Kasumi-1 (cell line): ENCODE results near the gene AIG1.

ENCODE experiments used
- DNase-seq, 2 experiments: peaks; one replicate each; lab custom pipeline; 2025; lab: John Stamatoyannopoulos, UW

AIG1 gene

DNA sequence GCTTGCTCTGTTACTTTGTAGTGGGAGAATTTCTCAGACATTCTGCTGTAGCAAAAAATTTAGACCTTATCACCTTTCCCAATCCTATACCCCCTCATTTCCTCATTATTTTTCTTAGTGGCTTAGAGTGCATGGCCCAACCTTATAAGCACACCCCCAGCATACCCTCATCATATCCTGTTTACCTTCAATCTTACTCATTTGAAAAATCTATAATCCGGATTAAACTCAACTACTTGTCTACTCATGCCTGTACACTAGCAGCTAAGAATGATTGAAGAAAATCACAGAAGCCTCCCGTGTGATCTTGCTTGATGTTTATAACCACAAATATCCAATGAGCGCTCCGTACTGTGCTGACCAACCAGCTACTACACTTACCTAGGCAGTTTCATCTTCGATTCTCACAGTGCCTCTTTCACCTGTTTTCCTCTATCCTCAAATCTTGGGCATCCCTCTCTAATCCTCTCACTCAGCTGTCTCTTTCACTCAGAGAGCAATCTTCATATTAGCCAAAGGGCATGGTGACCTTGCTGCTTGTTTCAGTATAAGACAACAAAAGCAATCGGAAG is 36.6 kb downstream of the AIG1 start:
- no peak for DNase-seq

DNA sequence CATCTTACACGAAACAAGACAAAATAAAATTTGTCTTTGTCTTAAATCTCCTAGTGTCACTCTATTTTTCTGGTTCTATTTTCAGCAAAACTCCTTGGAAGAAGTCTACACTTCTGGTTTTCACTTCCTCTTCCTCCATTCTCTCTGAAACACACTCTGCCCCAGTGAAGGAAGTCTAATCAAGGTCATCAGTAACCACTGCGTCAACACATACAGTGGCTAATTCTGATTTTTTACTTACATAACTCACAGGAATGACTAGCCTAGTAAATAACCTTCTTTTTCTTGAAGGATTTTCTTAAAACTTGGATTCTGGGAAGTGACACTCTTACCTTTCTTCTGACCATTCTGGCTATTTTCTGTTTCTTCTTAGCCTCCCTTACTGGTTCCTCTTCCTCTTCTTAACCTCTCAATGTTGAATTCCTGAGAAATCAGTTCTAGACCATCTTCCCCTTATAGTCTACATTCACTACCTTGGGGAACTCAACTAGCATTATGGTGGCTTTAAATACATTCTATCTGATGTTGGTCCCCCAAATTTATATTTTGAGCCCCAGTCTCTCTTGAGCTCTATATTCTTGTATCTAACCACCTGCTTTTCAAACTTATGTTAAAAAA is 37.5 kb downstream of the AIG1 start:
- peak; percentile 37 to 44 for DNase-seq

DNA sequence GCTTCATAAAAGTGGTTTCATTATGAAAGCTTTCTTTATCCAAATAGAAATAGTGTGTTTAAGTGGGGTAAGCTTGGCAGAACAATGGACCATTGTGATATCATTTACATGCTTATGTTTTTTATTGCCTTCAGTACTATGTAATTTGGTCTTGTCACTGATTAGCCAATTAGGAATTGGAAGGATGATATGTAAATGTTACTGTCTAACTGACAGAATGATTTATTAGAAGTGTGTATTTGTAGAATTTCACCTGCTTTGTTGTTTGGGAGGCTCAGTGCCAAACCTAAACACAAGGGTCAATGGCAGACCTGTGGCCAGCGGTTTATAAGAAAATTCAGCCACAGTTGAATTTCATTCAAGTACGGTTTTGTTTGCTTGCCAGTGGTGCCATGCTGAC is 39.0 kb downstream of the AIG1 start:
- DNase-seq, result no peak

DNA sequence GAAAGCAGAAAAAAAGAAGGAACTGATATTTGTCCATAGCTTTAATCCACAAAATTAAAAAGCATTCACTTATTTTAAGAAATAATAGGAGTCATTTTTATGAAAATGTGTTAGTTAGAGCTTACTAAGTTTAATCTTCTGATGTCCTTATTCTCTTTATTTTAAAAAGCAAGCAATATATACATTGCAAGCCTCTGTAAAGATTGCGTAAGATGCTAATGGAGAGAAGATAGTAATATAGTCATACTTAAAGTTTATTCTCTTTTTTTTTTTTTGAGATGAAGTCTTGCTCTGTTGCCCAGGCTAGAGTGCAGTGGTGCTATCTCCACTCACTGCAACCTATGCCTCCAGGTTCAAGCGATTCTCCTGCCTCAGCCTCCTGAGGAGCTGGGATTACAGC is 39.7 kb downstream of the AIG1 start:
- DNase-seq, result no peak

DNA sequence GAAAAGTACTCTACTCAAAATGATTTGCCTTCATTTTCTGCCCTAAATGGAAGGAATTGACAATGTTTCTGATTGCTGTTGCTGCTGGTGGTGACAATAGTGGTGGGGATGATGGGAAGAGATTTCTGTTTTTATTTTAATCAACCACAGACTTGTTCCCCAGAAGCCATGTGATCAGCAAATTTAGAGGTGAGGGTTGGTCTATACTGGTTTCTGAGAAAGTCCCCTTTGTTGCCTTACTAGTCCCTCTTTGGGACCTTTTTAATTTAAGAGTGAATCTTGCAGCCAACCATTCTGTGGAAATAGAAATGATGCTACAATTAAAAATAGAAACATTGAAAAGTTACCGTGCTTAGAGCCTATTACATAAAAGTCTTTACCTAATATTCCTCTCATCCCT is 43.2 kb downstream of the AIG1 start:
- DNase-seq, result no peak

DNA sequence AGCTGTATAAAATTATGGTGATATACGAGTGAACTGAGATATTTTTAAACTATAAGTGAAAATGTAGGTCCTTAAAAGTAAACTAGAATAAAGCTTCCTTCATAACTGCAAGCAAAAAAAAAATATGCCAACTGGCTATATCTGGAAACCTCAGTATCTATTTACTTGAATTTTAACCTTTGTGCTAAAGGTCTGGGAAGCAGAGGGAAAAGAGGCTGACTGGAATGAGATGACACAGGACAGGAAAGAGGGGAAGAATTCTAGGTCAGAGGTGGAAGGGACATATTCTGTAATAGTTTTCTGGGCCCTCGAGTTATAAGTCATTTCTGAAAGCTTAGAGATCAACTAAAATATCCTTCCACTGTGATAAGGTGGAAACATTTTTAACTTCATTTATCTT is 46.8 kb downstream of the AIG1 start:
- no peak for DNase-seq

DNA sequence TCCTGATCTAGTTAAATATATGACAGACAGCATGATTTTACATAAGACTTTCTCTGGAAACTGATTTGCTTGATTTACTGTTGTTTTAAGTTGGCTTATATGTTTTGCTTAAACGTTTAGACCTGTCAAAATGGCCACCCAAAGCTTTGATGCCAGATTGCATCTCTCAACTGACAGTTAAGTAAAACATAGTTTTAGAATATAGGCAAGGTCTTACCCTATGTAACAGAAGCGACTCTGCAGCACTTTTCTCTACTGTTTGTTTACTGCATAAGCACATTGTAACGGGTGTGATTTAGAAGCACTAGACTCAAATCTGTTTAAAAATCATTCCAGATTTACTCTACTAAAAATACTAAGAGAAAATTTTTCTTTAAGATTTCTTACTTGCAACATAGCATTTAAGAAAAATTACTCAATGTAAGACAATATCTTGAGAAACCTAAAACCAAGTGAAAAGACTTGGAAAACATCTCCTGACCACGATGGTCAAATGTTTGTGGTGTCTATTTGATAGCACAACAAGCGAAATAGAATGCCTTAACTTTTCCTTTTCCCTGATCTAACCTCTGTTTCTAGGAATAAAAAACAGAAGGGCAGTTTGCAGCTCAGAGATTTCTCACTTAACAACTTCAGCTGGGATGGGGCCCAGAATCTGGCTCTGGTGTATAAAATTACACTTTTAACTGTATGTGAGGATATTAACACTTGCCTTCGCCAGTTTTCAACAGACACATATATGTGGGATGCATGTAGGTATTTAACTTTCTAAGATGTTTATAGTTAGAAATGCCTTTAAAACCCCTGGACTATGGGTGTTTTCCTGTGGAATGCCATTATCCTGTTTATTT is 47.4 kb downstream of the AIG1 start:
- DNase-seq, result no peak

DNA sequence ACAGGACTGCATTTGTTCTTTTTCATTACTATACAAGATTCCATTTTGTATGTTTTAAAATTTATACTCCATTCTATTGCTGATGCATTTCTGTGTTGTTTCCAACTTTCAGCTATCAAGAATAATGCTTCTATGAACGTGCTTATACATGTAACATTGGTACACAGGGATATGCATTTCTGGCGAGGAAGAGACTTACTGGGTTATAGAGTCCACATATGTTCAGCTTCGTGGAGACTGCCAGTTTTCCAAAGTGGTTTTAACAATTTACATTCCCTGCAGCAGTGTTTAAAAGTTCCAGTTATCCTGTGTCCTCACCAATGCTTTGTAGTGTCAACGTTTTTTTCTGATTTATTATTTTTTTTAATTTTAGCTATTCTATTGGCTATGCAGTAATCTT is 48.5 kb downstream of the AIG1 start:
- no peak for DNase-seq

DNA sequence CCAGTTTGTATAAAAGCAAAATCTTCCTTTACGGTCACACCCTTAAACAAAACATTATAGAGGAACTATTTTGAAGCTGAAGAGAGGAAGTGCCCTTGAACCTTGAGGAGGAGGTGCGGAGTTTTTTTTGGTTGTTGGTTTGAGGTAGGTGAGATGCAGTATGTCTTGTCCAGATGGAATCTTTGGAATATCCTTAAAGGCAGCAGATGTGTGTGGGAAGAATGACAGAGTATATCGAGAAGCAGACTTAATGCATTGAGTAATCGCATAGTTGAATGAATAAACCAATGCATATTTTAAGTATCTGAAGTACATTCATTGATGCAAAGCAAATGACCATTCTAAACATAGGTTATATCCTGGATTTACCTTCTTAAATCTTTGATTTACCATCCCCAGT is 49.9 kb downstream of the AIG1 start:
- no peak for DNase-seq

DNA sequence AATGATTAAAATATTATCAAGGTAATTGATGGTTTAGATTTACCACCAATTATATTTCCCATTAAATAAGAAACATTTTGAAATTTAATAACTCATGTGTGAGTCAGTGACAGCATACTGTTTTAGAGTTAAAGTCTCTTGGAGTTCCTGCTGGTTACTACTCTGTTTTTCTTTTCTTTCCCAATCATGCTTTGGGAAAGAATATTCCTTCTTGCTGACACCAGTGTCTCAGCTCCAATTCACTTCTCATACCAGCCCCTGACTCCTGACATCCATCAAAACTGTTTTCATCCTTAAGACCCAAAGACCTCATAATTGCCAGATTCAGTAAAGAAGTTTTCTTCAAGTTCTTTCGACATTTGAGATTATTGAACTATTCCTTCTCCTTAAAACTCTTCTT is 50.3 kb downstream of the AIG1 start:
- no peak for DNase-seq

DNA sequence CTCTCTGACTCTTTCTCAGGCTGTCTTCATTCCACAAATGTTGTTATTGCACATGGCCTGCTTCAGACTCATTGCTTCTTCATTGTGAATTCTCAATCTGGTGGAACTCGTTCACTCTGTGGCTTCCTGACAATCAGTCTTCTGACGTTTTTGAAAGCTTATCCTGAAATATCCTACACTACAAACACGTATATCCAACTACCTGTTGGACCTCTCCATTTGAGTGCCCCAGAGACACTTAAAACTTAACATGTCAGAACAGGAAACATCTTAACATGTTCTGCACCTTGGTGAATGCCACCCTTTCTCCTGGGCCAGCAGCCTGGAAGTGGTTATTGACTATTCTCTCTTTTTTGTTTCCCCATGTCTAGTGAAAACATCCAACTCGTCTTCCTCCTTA is 50.8 kb downstream of the AIG1 start:
- no peak for DNase-seq

DNA sequence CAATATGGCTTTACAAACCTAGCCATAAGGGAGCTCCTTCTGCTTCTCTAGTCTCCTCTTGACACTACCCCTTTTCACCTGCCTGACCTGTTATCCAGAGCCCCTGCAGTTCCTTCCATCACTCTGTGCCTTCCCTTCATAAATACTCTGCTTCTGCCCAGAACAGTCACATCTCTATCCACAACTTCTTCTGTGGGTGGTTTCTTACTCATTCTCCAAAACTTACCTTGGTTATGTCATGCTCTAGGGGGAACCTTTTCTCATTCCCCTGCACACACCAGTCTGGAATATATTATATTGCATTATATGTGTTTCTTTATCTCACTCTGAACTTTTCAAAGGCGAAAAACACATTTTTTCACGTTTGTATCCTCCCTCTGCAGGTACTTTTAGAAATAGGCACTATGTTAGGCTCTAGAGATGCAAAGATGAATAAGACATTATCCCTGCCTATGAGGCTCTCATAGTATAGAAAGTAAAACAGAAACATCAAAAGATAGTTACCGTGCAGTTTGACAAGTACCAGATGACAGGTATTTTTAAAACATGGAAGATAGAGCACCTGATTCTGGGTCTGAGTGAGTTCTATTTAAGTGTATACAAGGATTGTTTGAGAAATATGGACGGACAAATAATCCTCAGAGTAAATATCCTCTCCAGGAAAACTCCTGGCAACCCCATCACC is 51.5 kb downstream of the AIG1 start:
- DNase-seq, result no peak

DNA sequence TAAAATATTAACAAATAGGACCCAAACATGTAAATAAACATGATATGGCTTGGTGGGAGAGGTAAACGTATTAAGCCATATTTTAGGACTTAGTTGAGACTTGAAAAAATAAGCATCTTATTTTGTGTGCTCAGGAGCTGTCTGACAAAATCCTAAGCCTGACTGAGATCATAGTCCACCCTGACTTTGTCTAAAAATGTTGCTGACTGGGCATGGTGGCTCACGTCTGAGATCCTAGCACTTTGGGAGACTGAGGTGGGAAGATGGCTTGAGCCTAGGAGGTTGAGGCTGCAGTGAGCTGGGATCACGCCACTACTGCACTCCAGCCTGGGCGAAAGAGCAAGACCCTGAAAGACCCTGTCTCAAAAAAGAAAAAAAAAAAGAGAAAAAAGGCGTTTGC is 52.1 kb downstream of the AIG1 start:
- DNase-seq, result no peak

DNA sequence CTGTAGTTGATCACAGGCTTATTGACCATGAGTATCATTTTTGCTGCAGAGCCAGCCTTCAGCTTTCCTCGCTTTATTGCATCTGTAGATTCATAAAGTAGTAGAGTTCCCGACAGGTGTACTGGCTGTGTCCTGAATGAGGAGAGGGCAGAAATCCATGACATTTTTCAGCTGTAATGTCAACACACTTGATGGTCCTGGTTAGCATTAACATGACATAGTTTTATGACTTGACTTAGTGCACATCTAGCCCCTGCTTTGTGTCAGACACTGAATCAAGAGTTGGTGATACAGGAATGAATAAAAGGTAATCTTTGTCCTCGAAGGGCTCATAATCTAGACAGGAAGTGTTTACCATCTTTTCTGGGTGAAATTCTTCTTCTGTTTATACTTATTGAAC is 55.0 kb downstream of the AIG1 start:
- DNase-seq, result no peak

DNA sequence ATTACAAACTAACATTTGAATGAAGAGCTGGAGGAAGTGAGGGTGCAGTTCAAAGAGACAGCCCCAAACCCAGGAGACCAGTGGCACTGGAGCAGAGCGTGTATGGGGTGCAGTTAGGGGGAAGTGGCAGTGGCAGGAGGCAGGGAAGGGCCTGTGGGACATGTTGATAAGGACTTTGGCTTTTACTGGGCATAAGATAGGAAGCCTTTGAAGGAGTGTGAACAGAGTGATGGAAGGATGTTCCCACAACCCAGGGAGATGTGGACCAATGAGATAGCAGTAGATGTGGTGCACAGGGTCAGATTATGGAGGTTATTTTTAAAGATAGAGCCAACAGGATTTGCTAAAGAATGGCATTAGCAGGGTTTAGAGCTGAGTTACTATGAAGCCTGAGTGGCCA is 56.4 kb downstream of the AIG1 start:
- no peak for DNase-seq

DNA sequence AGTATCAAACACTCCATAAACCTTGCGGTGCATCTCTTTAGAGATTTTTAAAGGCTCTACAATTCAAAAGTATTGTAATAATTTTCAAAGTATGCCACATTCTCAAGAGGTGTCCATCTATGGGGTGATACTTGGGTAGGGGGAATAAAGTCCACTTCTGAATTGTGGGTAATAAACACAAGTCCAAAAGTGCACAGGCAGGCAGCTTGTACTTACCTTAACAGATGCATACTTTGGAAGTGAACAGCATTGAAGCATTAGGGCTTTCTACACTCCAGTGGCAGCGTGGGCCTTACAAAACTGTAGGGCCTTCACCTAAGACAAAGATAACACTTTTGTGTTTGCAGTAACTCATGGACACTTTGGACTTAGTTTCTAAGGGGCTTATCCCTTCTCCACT is 58.6 kb downstream of the AIG1 start:
- DNase-seq, result no peak

DNA sequence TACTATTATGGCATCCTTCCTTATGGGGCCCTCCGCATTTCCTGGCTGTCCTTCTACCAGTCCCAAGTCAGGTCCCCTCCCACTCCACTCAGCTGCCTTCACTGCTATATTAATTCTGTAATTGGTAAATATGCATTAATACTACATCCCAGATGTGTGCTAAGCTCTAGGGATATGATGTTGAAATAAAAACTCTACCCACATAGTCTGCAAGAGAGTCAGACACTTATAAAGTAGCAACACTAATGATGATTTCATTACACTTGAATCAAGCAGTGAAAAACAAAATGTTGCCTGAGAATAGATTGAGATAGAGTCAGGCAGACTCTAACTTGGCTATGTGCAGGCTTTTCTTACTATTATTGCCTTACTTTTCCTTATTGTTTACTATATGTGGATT is 62.4 kb downstream of the AIG1 start:
- no peak for DNase-seq

DNA sequence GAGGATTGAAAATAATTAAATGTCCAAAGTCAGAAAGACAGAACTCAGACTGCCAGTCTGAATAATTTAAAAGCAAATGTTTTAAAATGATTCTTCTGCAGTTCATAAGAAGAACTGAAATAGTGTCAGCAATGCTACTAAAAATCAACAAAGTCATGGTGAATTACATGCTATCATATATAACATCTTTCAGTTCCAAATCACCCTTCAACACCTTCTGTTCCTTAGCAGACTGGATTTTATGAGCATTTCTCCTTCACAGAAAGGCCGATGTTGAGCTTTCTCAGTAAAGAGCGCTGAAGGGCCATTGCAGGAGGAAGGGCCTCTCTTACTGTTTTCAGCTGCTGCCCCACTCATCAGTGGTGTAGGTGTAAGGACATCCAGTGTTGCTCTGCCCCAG is 63.3 kb downstream of the AIG1 start:
- DNase-seq, result no peak

DNA sequence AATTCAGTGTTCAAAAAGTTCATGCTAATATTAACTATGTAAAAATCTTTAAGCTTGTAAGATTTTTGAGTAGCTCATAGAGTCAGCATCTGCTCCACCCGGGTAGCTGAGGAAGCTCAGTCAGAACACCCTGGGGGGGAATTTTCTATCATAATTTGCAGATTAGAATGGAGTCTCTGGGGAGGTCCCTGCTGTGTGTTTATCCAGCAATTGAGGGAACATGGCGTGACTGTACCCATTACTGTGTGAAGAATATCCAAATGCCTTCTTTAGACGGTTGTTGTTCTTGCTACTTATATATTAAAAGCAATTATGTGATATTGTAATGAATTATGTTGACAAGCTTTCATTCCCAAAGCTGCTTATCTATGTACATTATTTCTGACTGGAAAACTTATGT is 64.8 kb downstream of the AIG1 start:
- DNase-seq, result no peak

DNA sequence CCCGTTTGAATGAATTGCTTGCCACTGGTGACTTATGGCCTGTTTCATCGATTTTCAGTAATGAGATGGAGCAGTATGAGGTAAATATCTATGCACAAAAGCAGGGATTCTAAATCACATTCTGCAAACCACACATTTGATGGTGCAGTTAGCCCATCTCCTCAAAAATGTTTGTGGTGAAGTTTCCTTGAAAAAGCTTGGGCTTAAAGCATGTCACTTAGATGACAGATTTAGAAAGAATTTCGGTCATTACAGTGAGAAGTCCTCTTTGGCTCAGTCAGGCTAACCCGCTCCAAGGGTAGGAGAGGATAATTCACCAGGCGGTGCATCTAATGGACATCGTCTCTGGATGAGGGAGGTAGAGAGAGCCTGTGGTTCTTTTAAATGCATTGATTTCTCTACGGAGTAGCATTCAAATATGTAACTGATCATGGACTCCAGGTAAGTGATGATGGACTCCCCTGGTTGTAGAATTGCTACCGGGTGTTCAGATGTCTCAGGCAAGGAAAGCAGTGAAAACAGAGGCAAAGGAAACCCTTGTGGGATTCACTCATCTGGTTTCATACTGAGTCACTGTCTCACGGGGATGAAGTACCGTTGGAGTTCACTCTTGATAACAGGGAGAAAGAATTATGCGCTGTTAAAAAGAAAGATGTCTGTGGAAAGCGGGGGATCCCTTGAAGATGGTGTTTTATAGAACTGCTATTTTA is 65.3 kb downstream of the AIG1 start:
- DNase-seq, result no peak

DNA sequence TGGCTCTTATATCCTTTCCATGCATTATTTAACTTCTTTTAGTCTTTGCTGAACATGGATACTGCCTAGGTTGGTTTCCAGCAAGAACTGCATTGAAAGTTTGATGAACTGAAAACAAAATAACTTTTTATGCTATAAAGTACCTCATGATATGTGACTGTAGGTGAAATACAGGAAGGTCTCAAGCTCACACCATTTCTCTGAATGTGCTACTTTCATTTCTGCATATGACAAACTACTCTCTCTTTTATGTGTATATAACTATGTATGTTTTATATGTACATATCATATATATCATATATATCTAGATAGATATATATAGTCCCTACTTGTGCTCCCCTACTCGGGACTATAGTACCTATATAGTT is 65.9 kb downstream of the AIG1 start:
- no peak for DNase-seq

DNA sequence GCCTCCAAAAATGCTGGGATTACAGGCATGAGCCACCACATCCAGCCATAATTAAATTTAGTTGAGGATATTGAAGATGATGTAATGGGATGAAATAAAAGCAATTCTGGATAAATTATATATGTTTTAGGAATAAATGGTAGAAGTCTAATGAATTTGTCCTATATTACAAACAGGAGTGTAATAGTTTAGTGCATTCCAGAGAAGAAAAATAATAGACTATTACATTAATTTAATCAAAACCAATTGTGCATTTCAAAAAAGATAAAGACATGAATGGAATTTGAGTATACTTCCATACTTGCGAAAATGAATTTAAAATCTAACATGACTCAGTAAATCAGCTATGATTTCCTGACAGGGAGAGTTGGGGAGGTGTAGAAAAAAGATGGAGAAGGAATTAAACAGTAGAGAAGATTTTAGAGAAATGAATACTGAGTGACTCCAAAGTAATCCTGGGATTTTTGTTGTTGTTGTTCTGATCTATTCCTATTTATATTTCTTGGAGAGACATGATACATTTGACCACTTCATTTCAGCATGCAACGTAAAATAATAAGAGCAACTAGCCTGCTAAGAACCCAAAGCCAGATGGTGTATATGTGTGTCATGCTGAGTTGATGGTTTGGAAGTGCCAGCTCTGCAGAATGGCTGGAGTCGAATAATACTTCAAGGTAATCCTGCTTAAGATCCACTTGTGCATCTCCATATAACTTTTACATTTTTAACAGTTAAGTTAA is 67.4 kb downstream of the AIG1 start:
- DNase-seq, result no peak
